Stimulated activated effector memory CD8-positive, alpha-beta T cell treated with anti-CD3 and anti-CD28 coated beads, Interleukin-12 subunit alpha, Interleukin-12 subunit beta, amount 100 ng/mL, for 72 hours (primary cell): ENCODE results near the gene ZC3H7B.
"Not testable (repeated sequence)": the region's sequence is repeated elsewhere in the genome, so short reads cannot be mapped to it uniquely, and the experiment has no call there.

Experiments
- ATAC-seq: fragments of 150-1000 bp; cut with Tn5 transposase; 2 replicates; pipeline ENCODE4 v1.10.0; 2021
- DNase-seq, 2 donors: peaks; one replicate each; pipeline ENCODE4 v3.0.0; 2021 to 2022; ENCODE audit warnings: low spot score in 2 of 2
- H3K27ac Mint-ChIP-seq: one replicate; pipeline ENCODE4 v1.8.0; 2022; ENCODE audit warnings: mild to moderate bottlenecking, mixed read lengths
- H3K36me3 Mint-ChIP-seq: one replicate; pipeline ENCODE4 v1.8.0; 2022; ENCODE audit warnings: mild to moderate bottlenecking, mixed read lengths
- H3K4me1 Mint-ChIP-seq: one replicate; pipeline ENCODE4 v1.8.0; 2022; ENCODE audit warnings: mixed read lengths
- H3K4me3 Mint-ChIP-seq: one replicate; pipeline ENCODE4 v1.8.0; 2022; ENCODE audit warnings: mild to moderate bottlenecking, mixed read lengths
- H3K9me3 Mint-ChIP-seq: one replicate; pipeline ENCODE4 v1.8.0; 2022; ENCODE audit warnings: mixed read lengths

Gene ZC3H7B

DNA sequence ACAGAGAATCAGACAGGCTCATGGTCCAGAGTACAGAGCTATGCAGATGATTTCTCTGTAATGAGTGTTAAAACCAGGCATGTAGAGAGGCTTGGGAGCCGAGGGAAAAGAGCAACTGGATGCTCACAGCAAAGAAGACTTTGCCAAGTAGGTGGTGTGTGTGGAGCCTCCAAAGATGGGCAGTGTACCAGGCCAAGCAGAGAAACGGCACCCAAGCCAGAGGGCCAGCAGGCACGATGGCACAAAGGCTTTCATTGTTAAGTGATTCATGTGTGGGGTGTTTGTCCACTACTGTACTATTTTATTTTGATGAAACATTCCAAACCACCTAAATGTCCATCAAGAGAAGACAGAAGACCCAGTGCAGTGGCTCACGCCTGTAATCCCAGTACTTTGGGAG lies 26.5 kb upstream of the ZC3H7B start:
- H3K36me3 Mint-ChIP-seq, result peaks cover 100% of the 10 kb centered on the region
- H3K27ac Mint-ChIP-seq, result peak overlapping the region; percentile 12
- H3K4me3 Mint-ChIP-seq, result no peak overlapping the region
- DNase-seq (no peak), ATAC-seq (no peak)
- H3K9me3 Mint-ChIP-seq, result no peaks in the 10 kb centered on the region
- H3K4me1 Mint-ChIP-seq, result peaks cover 5% of the 10 kb centered on the region

DNA sequence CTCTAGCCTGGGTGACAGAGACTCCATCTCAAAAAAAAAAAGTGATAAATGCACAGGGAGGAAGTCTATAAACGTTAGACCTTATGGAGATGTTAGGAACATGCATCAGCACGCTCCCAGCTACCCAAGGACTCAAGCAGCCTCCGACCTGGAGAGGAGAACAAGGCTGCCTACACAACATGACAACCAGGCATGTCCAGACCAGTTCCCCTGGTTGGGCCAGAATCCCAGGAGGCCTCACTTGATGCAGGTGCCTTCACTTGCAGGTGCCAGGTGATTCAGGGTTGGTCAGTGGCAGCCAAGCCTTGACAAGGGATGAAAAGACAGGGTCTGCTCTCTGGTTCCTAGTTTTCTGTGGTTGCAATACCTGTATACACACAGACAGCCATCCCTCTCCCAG lies 21.3 kb upstream of the ZC3H7B start:
- ATAC-seq (no peak), DNase-seq (no peak)
- Mint-ChIP-seq H3K27ac (peak overlapping the region; percentile 58), H3K4me3 (no peak overlapping the region), H3K36me3 (peaks cover 100% of the 10 kb centered on the region), H3K9me3 (no peaks in the 10 kb centered on the region), H3K4me1 (peaks cover 26% of the 10 kb centered on the region)

DNA sequence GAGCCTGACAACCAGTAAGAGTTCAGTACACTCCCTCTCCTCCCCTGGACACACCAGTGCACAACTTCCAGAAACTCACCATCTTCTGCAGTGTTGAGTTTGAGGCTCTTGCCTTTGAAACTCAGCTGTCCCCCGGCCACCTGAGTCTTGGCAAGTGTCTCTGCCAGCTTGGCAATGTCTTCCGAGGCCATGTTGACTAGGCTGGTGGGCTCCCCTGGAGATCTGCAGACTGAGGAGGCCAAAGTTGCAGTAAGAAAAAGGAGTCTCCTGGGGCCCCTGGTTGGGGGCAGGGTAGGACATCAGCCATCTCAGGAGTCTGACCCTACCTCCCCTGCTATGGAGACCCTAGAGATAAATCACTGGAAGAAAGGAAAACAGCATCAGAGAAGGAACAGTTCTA lies 20.5 kb upstream of the ZC3H7B start:
- H3K36me3 Mint-ChIP-seq, result peaks cover 100% of the 10 kb centered on the region

DNA sequence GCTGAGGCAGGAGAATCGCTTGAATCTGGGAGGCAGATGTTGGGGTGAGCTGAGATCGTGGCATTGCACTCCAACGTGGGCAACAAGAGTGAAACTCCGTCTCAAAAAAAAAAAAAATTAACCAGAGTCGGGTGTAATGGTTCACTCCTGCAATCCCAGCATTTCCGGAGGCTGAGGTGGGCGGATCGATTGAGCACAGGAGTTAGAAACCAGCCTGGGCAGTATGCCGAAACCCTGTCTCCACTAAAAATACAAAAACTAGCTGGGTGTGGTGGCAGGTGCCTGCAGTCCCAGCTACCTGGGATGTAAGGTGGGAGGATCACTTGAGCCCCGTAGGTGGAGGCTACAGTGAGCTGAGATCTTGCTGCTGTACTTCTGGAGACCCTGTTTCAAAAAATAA lies 16.9 kb upstream of the ZC3H7B start:
- H3K4me1 Mint-ChIP-seq, result peaks cover 41% of the 10 kb centered on the region
- ATAC-seq (no peak), DNase-seq (no peak)
- H3K4me3 Mint-ChIP-seq, result peak overlapping the region; percentile 80
- peak overlapping the region; percentile 90 for H3K27ac Mint-ChIP-seq
- no peaks in the 10 kb centered on the region for H3K9me3 Mint-ChIP-seq
- H3K36me3 Mint-ChIP-seq, result peaks cover 71% of the 10 kb centered on the region

More for the DNA sequence above, 20.5 kb upstream of the ZC3H7B start:
- H3K4me3 Mint-ChIP-seq, result no peak overlapping the region
- no peak for ATAC-seq
- DNase-seq, result no peak
- peak overlapping the region; percentile 58 for H3K27ac Mint-ChIP-seq
- H3K4me1 Mint-ChIP-seq, result peaks cover 26% of the 10 kb centered on the region
- no peaks in the 10 kb centered on the region for H3K9me3 Mint-ChIP-seq

DNA sequence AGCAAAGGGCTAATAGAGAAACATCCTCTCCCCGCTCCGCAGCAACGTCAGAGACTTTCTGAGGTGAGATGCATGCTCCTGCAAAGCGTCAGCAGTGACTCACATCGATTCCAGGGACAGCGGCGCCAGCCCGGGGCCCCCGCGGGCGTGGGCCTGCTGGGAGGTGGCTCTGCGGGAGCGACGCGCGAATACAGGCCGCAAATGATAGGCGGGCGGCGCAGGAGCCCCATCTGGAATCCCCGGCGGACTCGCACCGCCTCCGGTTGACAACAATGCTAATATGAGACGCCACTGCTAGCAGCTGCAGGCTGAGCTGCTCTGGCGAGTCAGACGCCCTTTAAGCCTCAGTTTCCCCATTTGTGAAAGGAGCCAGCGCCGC lies 15.9 kb upstream of the ZC3H7B start:
- DNase-seq (peak; percentile 72 to 90), ATAC-seq (peak; percentile 78)
- Mint-ChIP-seq H3K36me3 (peaks cover 62% of the 10 kb centered on the region), H3K4me1 (peaks cover 39% of the 10 kb centered on the region), H3K27ac (peak overlapping the region; percentile 90), H3K9me3 (no peaks in the 10 kb centered on the region), H3K4me3 (peak overlapping the region; percentile 80)

DNA sequence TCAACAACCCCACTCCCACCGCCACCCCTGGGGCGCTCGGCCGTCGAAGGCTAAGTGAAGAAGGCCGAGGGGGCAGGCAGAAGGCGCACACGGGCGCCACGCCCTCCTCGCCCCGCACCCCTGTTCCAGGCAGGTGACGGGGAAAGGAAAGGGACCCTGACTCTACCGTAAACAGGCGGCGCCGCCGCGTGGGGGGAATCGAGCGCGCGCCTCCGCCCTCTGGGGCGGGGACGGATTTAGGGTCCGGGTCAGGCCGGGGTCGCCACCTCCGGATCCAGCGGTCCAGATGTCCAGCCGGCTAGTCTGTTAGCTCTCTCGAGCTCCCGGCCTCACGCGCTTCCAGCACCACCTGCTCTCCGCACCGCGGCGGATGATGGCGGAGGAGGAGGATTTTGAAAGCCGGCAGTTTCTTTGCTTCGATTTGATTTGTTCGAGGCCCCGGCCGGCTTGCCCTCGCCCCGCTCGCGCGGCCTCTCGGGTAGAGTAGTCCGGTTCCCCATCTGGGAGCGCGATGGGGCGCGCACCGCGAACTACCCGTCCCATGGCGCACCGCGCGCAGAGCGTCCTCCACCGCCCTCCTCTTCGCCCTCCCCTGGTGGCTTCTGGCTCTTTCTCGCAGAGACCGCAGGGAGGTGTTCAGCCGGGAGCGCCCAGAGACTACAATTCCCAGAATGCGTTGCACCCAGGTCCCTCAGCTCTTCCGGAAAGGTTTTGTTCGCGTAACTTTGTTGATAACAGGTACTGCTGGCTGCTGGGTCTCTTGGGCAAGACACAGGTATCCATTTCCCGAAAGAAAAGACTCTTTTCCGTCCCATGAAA lies 15.3 kb upstream of the ZC3H7B start, which contains the start of gene RANGAP1:
TSS of gene RANGAP1 (minus strand) at position 368 of the 819 bp plus-strand sequence. CDS start 5,143 bp downstream, outside the sequence.
- DNase-seq (peak; percentile 92 to 98), ATAC-seq (peak; percentile 96)
- Mint-ChIP-seq H3K27ac (peak within 1 kb of the TSS; percentile 90), H3K4me3 (peak within 1 kb of the TSS; percentile 80), H3K36me3 (peaks cover 56% of the 10 kb centered on the region), H3K9me3 (no peaks in the 10 kb centered on the region), H3K4me1 (peaks cover 33% of the 10 kb centered on the region)

DNA sequence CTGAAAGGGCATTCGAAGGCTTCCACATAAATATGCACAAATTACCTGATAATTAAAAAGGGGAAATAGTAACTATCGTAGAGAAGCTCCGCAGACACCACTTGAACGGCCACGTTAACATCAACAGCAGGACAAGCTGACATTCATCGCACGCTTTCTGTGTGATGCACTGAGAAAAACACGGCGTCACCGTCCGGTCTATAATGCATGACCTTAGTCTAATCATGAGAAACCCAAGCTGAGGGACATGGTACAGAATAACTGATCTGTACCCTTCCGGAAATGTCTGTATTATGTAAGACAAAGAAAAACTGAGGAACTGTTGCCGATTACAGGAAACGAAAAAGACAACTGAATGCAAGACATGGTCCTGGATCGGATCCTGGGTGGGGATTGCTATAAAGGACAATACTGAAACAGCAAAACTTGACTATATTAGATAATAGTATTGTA lies 14.7 kb upstream of the ZC3H7B start:
- H3K4me1 Mint-ChIP-seq, result peaks cover 28% of the 10 kb centered on the region
- ATAC-seq (peak; percentile 46), DNase-seq (peak in 1 of 2 donors; percentile 79)
- no peaks in the 10 kb centered on the region for H3K9me3 Mint-ChIP-seq
- peaks cover 49% of the 10 kb centered on the region for H3K36me3 Mint-ChIP-seq
- peak overlapping the region; percentile 90 for H3K27ac Mint-ChIP-seq
- peak overlapping the region; percentile 80 for H3K4me3 Mint-ChIP-seq

DNA sequence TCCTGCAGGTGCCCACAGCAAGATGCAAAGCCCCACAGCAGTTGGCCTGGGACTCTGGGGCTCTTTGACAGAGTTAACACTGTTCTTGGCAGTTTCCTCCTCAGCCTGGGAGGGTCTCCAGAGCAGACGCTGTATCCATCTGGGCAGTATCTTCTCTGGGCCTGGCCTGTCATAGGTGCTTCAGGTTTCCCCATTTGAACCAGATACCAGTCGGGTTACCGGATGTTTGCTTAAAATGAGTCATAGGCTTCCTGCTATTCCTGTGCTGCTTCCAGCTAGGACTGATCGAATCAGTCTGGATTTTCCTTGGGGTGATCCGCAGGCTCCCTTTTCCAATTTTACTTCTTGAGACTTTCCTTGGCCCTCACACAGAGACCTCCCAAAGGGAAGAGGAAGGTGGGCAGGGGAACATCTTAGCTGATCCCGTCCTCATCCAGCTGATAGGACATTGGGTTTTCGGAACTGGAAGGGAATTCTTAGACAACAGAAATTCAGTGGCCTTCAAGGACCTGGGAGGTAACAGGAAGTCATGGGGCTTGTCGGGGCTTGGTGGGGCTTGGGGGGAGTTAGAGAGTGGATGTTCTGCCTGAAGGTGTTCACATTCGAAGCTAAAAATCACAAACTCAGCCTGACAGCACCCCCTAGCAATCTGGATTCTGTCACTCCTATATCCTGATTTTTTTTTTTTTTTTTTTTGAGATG lies 12.9 kb upstream of the ZC3H7B start:
- Mint-ChIP-seq H3K4me1 (peaks cover 19% of the 10 kb centered on the region), H3K9me3 (no peaks in the 10 kb centered on the region), H3K27ac (peak overlapping the region; percentile 59), H3K36me3 (peaks cover 32% of the 10 kb centered on the region), H3K4me3 (peak overlapping the region; percentile 51)
- DNase-seq, result no peak
- ATAC-seq, result no peak

DNA sequence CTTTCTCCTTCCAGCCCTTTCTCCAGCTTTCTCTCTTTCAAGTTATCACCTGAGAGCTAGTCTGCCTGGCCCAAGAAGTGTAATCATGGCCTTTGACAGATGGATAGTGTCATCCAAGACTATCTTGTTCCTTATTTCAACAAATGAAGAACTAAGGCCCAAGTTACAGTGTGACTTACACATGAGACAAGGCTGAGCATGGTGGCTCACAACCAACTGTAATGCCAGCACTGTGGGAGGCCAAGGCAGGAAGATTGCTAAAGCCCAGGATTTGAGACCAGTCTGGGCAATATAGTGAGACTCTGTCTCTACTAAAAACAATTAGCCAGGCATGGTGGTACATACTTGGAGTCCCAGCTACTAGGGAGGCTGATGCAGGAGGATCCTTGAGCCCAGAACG lies 11.7 kb upstream of the ZC3H7B start:
- peak overlapping the region; percentile 68 for H3K27ac Mint-ChIP-seq

DNA sequence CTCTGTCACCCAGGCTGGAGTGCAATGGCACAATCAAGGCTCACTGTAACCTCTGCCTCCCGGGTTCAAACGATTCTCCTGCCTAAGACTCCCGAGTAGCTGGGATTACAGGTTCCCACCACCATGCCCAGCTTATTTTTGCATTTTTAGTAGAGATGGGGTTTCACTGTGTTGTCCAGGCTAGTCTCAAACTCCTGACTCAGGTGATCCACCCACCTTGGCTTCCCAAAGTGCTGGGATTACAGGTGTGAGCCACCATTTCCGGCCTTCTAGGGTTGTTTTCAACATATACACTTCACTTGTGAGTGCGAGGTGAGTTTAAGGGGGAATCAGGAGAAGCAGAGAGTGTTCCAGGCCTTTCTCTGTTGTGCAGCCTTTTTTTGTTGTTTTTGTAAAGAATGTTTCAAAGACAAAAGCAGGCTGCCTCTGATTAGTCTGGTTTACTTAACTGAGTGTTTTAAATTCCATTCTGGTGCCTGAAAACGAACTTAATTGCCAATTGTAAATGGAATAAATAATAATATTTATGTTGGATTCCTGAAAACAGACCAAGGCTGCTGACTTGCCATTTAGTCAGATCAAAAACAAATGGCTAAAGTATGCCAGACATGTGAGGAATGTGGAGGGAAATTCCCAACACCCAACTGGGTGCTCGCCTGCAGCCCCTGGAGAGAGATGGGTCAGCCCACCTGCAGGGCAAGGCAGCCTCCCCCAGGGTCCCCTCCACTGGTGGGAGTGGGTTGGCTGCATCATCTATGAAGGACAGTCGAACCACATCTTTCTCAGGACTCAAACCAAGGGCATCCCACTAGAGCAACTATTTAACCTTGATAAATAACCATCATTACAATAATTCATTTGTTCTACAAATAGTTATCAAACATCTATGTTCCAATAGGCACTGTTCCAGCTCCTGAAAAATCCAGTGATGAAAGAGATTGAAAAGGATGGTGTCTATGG lies 10.8 kb upstream of the ZC3H7B start:
- Mint-ChIP-seq H3K27ac (peak overlapping the region; percentile 68), H3K9me3 (no peaks in the 10 kb centered on the region), H3K36me3 (peaks cover 11% of the 10 kb centered on the region), H3K4me3 (no peak overlapping the region), H3K4me1 (peaks cover 15% of the 10 kb centered on the region)
- DNase-seq, result no peak
- no peak for ATAC-seq

More for the DNA sequence above, 11.7 kb upstream of the ZC3H7B start:
- Mint-ChIP-seq H3K4me3 (no peak overlapping the region), H3K36me3 (peaks cover 19% of the 10 kb centered on the region), H3K9me3 (no peaks in the 10 kb centered on the region), H3K4me1 (peaks cover 15% of the 10 kb centered on the region)
- DNase-seq, result no peak
- no peak for ATAC-seq

DNA sequence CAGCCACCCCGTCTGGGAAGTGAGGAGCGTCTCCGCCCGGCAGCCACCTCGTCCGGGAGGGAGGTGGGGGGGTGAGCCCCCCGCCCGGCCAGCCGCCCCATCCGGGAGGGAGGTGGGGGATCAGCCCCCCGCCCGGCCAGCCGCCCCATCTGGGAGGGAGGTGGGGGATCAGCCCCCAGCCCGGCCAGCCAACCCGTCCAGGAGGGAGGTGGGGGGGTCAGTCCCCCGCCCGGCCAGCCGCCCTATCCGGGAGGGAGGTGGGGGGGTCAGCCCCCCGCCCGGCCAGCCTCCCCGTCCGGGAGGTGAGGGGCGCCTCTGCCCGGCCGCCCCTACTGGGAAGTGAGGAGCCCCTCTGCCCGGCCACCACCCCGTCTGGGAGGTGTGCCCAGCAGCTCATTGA lies 6.5 kb upstream of the ZC3H7B start:
- not testable (repeated sequence) for H3K27ac Mint-ChIP-seq, ATAC-seq, H3K4me3 Mint-ChIP-seq, H3K36me3 Mint-ChIP-seq, H3K4me1 Mint-ChIP-seq, DNase-seq, H3K9me3 Mint-ChIP-seq

DNA sequence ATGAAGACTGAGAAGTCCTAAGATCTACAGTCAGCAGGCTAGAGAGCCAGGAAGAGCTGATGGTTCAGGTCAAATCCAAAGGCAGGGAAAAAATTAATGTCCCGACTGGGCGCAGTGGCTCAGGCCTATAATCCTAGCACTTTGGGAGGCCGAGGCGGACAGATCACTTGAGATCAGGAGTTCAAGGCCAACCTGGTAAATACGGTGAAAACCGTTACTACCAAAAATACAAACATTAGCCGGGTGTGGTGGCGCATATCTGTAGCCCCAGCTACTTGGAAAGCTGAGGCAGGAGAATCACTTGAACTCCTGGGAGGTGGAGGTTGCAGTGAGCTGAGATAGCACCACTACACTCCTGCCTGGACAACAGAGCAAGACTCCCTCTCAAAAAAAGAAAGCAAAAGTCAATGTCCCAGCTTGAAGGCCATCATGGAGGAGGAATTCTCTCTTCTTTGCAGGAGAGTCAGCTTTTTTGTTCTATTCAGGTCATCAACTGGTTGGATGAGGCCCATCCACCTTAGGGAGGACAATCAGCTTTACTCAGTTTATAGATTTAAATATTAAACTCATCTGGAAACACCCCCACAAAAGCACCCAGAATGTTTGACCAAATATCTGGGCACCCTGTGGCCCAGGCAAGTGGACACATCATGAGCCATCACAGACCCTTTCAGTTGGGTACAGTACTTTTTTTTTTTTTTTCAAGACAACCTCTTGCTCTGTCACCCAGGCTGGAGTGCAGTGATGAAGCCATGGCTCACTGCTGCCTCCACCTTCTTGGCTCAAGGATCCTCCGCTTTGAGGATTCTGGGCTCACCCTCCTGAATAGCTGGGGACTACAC lies 4.3 kb upstream of the ZC3H7B start:
- H3K4me1 Mint-ChIP-seq, result peaks cover 6% of the 10 kb centered on the region
- DNase-seq, result no peak
- H3K27ac Mint-ChIP-seq, result no peak overlapping the region
- no peaks in the 10 kb centered on the region for H3K36me3 Mint-ChIP-seq
- H3K9me3 Mint-ChIP-seq, result no peaks in the 10 kb centered on the region
- ATAC-seq, result no peak
- no peak overlapping the region for H3K4me3 Mint-ChIP-seq

DNA sequence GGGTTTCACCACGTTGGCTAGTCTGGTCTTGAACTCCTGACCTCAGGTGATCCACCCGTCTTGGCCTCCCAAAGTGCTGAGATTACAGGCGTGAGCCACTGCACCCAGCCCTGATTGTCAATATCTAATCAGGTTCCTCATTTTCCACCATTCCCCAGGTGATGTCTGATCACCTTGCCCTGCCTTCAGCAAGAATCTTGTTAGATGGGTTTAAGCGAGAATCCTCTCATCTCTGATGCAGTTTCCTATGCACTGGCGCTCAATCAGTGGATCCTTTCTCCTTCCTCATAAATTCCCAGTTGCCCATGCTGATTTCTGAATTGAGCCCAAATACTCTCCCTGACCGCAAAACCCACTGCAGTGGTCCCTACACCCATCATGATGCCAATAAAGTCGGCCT lies 664 bp upstream of the ZC3H7B start:
- Mint-ChIP-seq H3K4me1 (peaks cover 31% of the 10 kb centered on the region), H3K27ac (peak overlapping the region; percentile 53), H3K4me3 (peak overlapping the region; percentile 69), H3K9me3 (no peaks in the 10 kb centered on the region), H3K36me3 (no peaks in the 10 kb centered on the region)
- ATAC-seq (no peak), DNase-seq (no peak)
